HG03103 (cell line): Measurements from ENCODE around the gene SHTN1.

Experiments used
- ATAC-seq: cut with Tn5 transposase; IDR thresholded peaks from one replicate; pipeline ENCODE4 v1.9.1; 2021; ENCODE audit warnings: low read depth; ENCODE audit not compliant: unreplicated experiment

Gene SHTN1

GRCh38 chr10:116877391-116877790 lies 127.6 kb downstream of the SHTN1 start:
- ATAC-seq = no peak

- ATAC-seq = no peak
Measured at GRCh38 chr10:116875897-116876296, 129.1 kb downstream of the SHTN1 start.

- no peak for ATAC-seq
Measured at GRCh38 chr10:116873134-116873533, 131.9 kb downstream of the SHTN1 start.

GRCh38 chr10:116870949-116871348 lies 134.0 kb downstream of the SHTN1 start:
- ATAC-seq = no peak

GRCh38 chr10:116868722-116869121 lies 136.3 kb downstream of the SHTN1 start:
- no peak for ATAC-seq

- no peak for ATAC-seq
Measured at GRCh38 chr10:116868198-116868676, 136.8 kb downstream of the SHTN1 start.

- ATAC-seq = no peak
Measured at GRCh38 chr10:116866987-116867595, 137.9 kb downstream of the SHTN1 start.

GRCh38 chr10:116866066-116866465 lies 138.9 kb downstream of the SHTN1 start:
- no peak for ATAC-seq

GRCh38 chr10:116864436-116864835 lies 140.6 kb downstream of the SHTN1 start:
- ATAC-seq = no peak

GRCh38 chr10:116861796-116862195 lies 143.2 kb downstream of the SHTN1 start:
- ATAC-seq = no peak

GRCh38 chr10:116857156-116857555 lies 147.8 kb downstream of the SHTN1 start:
- no peak for ATAC-seq

GRCh38 chr10:116853701-116854100 lies 151.3 kb downstream of the SHTN1 start:
- ATAC-seq = no peak

- ATAC-seq = no peak
Measured at GRCh38 chr10:116853287-116853686, 151.7 kb downstream of the SHTN1 start.

- no peak for ATAC-seq
Measured at GRCh38 chr10:116852246-116852645, 152.7 kb downstream of the SHTN1 start.

GRCh38 chr10:116850058-116850611 lies 154.9 kb downstream of the SHTN1 start:
- ATAC-seq = no peak

GRCh38 chr10:116849248-116850057 lies 155.5 kb downstream of the SHTN1 start, which contains the start of gene ENO4:
Gene ENO4, plus strand, starts transcription at chr10:116849499. Its CDS starts 68 bp downstream, at chr10:116849567.
- peak; percentile 56 for ATAC-seq

GRCh38 chr10:116848944-116849247 lies 156.1 kb downstream of the SHTN1 start:
- ATAC-seq = no peak

- ATAC-seq = peak; percentile 57
Measured at GRCh38 chr10:116848032-116848943, 156.7 kb downstream of the SHTN1 start.

- no peak for ATAC-seq
Measured at GRCh38 chr10:116845823-116846222, 159.2 kb downstream of the SHTN1 start.

GRCh38 chr10:116840389-116841075 lies 164.5 kb downstream of the SHTN1 start:
- ATAC-seq = no peak
